ENCODE measurements around the gene ZNF439. TPM values are rescaled to one million over a fixed set of nuclear protein-coding genes. Genes with fewer than 3 reads are reported as not detected.

The ZNF439 gene
- total and polyA plus RNA-seq, 2 of the 8 experiments (the other 6 are each of a cell fraction or from before 2014, with no cell fraction given): 0.09 TPM; not detected in 1

- Histone ChIP-seq H3K9me3 (ENCODE audit: insufficient read depth in 2 of 2, low read depth in 1 of 2, low read length in 1 of 2) (peaks cover 19 to 38% of the 10 kb centered on the region in 2 experiments; a peak in 3 of 4 replicates), H3K79me2 (ENCODE audit: control insufficient read depth in 1 of 2, insufficient read depth in 2 of 2, low read length in 2 of 2) (peaks cover 0 to 31% of the 10 kb centered on the region in 2 experiments; a peak in 2 of 4 replicates)
- no peak for FAIRE-seq
- no peak for TF ChIP-seq ATF3 (IDR thresholded peaks at IDR 0.05; ENCODE audit: insufficient read depth, low read depth, low read length)
- no peak for TF ChIP-seq SRF (IDR thresholded peaks at IDR 0.05; ENCODE audit: low read depth, low read length)
- TF ChIP-seq ZNF274 (IDR thresholded peaks at IDR 0.05; ENCODE audit: borderline replicate concordance, extremely low read depth, low read length): no peak
- TF ChIP-seq NANOG (IDR thresholded peaks at IDR 0.05; ENCODE audit: insufficient read depth, low read depth, low read length, poor library complexity, severe bottlenecking): no peak
- TF ChIP-seq KDM4A (IDR thresholded peaks at IDR 0.05; ENCODE audit: low read depth, low read length, severe bottlenecking): no peak
- no peak for TF ChIP-seq SUZ12 (IDR thresholded peaks at IDR 0.05; ENCODE audit: low read length)
- no peak for TF ChIP-seq RFX5 (IDR thresholded peaks at IDR 0.05; ENCODE audit: borderline replicate concordance, low read depth, low read length)
- TF ChIP-seq USF2 (IDR thresholded peaks at IDR 0.05; ENCODE audit: low read length): no peak
- no peak for TF ChIP-seq CHD1 (IDR thresholded peaks at IDR 0.05; ENCODE audit: low read depth, low read length)
- TF ChIP-seq POU5F1 (IDR thresholded peaks at IDR 0.05; ENCODE audit: low read depth, low read length): no peak
- no peak for TF ChIP-seq SIN3A (conservative IDR thresholded peaks at IDR 0.05 in 1 of 2, IDR thresholded peaks at IDR 0.05 in 1 of 2; ENCODE audit: low read depth in 1 of 2, low read length in 2 of 2)
- TF ChIP-seq BRCA1 (IDR thresholded peaks at IDR 0.05; ENCODE audit: low read depth, low read length): no peak
Measured at GRCh38 chr19:11894851-11895250, 46.3 kb downstream of the ZNF439 start.

More at GRCh38 chr19:11894851-11895250, 46.3 kb downstream of the ZNF439 start:
- Histone ChIP-seq H3K14ac (ENCODE audit: insufficient read length) (no peak overlapping the region), H3K56ac (replicated peaks; ENCODE audit: insufficient read length, low read depth, low read length) (no peak overlapping the region), H3K27ac (ENCODE audit: low read depth, low read length) (no peak overlapping the region), H4K8ac (ENCODE audit: extremely low read depth, insufficient read depth, low read length) (no peak overlapping the region), H4K20me1 (replicated peaks in 1 of 2; ENCODE audit: control insufficient read depth in 1 of 2, insufficient read depth in 2 of 2, low read length in 2 of 2) (no peaks in the 10 kb centered on the region), H4K91ac (replicated peaks; ENCODE audit: insufficient read length, low read length) (no peak overlapping the region), H3K4ac (replicated peaks; ENCODE audit: insufficient read length, low read depth, low read length) (no peak overlapping the region), H2BK15ac (ENCODE audit: low read length) (no peak overlapping the region), H2BK12ac (ENCODE audit: low read depth, low read length) (no peak overlapping the region), H2AFZ (ENCODE audit: low read length) (no peak overlapping the region), H3K4me1 (replicated peaks in 1 of 4; ENCODE audit: control insufficient read depth in 3 of 4, insufficient read depth in 4 of 4, low read length in 3 of 4) (peaks cover 0 to 5% (median under 1%) of the 10 kb centered on the region in 4 experiments; a peak in 3 of 7 replicates), H3K36me3 (ENCODE audit: control insufficient read depth in 2 of 4, insufficient read depth in 4 of 4, low read length in 3 of 4) (peaks cover 0 to 36% (median 14%) of the 10 kb centered on the region in 4 experiments; a peak in 6 of 8 replicates), H3K18ac (ENCODE audit: extremely low read depth, low read length) (no peak overlapping the region), H4K5ac (ENCODE audit: insufficient read length, low read depth, low read length) (no peak overlapping the region), H2BK5ac (ENCODE audit: low read depth, low read length) (no peak overlapping the region), H3K4me3 (ENCODE audit: extremely low read depth in 1 of 4, insufficient read depth in 2 of 4, low read depth in 3 of 4, low read length in 4 of 4) (no peak overlapping the region), H2BK20ac (ENCODE audit: low read length) (no peak overlapping the region), H3K4me2 (ENCODE audit: insufficient read depth in 1 of 2, low read depth in 2 of 2, low read length in 2 of 2) (no peak overlapping the region), H3K79me1 (ENCODE audit: low read depth, low read length) (no peaks in the 10 kb centered on the region; the same call in 1 of the 2 replicates), H3K23me2 (ENCODE audit: low read depth, low read length) (no peaks in the 10 kb centered on the region), H3K27me3 (replicated peaks in 1 of 4; ENCODE audit: control insufficient read depth in 3 of 4, extremely low read depth in 1 of 4, insufficient read depth in 3 of 4, low read length in 3 of 4) (no peaks in the 10 kb centered on the region), H3K23ac (ENCODE audit: insufficient read length) (no peak overlapping the region), H2AK5ac (ENCODE audit: low read depth, low read length) (no peak overlapping the region), H3K9ac (replicated peaks in 1 of 4; ENCODE audit: extremely low read depth in 1 of 4, low read depth in 3 of 4, low read length in 3 of 4) (no peak overlapping the region), H2BK120ac (replicated peaks; ENCODE audit: low read depth, low read length) (no peak overlapping the region)
- POLR2A ChIA-PET (ENCODE audit: partially characterized antibody): no interaction called here
- 93% methylated on average over 6 of the region's 6 CpGs; no CpG with 5 or more reads in 1 of the 2 experiments for WGBS, 2 experiments (ENCODE audit: extremely low coverage in 1 of 2, insufficient coverage in 1 of 2, insufficient read length in 1 of 2, insufficient replicate concordance in 2 of 2, low coverage in 1 of 2, low lambda C conversion rate in 2 of 2, missing lambda C conversion rate in 1 of 2)
- DNase-seq (ENCODE audit: low read depth in 1 of 2, low spot score in 2 of 2): no peak
- CTCF ChIA-PET (ENCODE audit: partially characterized antibody): interaction anchor here (1.5 kb wide), 1 partner anchor 15 kb away, joined by 4 read pairs; no protein-coding TSS in a partner anchor

Measured in H1 (cell line).